T-helper 2 cell treated with Interferon-gamma antibody and Interleukin-4, amounts not matched to agents 5 μg/mL and 100 μg/mL, for 36 hours (primary cell): ENCODE measurements around the gene MCM3AP.
"Not testable (repeated sequence)": the region's sequence is repeated elsewhere in the genome, so short reads cannot be mapped to it uniquely, and the experiment has no call there.

Source experiments
- DNase-seq: peaks from one replicate; pipeline ENCODE4 v3.0.0; 2021; ENCODE audit warnings: low spot score
- H3K27ac Mint-ChIP-seq: one replicate; pipeline ENCODE4 v1.8.0; 2021; ENCODE audit warnings: mild to moderate bottlenecking, mixed read lengths
- H3K27me3 Mint-ChIP-seq: one replicate; pipeline ENCODE4 v1.8.0; 2021; ENCODE audit warnings: low read depth, mixed read lengths
- H3K36me3 Mint-ChIP-seq: one replicate; pipeline ENCODE4 v1.8.0; 2021; ENCODE audit warnings: low read depth, mixed read lengths
- H3K4me1 Mint-ChIP-seq: one replicate; pipeline ENCODE4 v1.8.0; 2021; ENCODE audit warnings: low read depth, mixed read lengths
- H3K4me3 Mint-ChIP-seq: one replicate; pipeline ENCODE4 v1.8.0; 2022; ENCODE audit warnings: mild to moderate bottlenecking, moderate library complexity, mixed read lengths
- H3K9me3 Mint-ChIP-seq: one replicate; pipeline ENCODE4 v1.8.0; 2021; ENCODE audit warnings: mixed read lengths

The MCM3AP gene

DNA sequence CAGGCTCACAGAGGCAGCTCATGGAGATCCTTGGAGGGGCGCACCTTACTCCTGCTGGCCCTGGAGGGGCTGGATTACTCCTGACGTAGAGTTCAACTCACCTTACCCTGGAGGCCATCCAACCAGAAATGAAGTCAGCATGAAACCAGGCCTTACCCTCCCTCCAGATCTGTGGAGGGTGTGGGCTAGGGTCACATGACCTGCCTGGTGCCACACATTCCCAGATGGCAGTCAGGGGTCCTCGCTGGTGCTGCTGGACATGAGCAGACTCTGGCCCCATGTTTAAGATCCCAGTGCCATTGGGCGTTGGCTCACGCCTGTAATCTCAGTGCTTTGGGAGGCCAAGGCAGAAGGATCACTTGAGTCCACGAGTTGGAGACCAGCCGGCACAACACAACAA, 33.8 kb upstream of the MCM3AP start:
- Mint-ChIP-seq H3K36me3 (peaks cover 34% of the 10 kb centered on the region), H3K27ac (no peak overlapping the region), H3K27me3 (no peaks in the 10 kb centered on the region), H3K4me1 (peaks cover 23% of the 10 kb centered on the region), H3K4me3 (no peak overlapping the region), H3K9me3 (no peaks in the 10 kb centered on the region)
- no peak for DNase-seq

DNA sequence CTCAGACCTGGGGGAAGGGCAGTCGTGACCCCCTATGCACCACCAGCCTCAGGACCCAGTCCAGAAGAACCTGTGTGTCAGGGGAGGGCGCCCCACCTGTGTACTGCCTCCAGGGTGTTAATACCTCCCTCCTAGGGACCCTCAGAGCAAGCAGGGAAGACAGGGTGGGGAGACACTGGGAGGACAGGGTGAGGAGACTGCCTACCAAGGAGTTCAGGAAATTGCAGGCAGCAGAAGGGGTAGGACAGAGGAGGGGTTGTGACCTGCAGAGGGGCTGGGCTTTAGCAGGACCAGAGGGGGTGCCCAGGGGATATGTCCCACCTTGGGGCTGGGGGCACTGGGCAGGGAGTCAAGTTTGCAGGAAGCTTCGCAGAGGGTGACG, 33.0 kb upstream of the MCM3AP start:
- DNase-seq, result no peak
- Mint-ChIP-seq H3K4me3 (no peak overlapping the region), H3K4me1 (peaks cover 23% of the 10 kb centered on the region), H3K27me3 (no peaks in the 10 kb centered on the region), H3K36me3 (peaks cover 37% of the 10 kb centered on the region), H3K9me3 (no peaks in the 10 kb centered on the region), H3K27ac (peak overlapping the region; percentile 55)

DNA sequence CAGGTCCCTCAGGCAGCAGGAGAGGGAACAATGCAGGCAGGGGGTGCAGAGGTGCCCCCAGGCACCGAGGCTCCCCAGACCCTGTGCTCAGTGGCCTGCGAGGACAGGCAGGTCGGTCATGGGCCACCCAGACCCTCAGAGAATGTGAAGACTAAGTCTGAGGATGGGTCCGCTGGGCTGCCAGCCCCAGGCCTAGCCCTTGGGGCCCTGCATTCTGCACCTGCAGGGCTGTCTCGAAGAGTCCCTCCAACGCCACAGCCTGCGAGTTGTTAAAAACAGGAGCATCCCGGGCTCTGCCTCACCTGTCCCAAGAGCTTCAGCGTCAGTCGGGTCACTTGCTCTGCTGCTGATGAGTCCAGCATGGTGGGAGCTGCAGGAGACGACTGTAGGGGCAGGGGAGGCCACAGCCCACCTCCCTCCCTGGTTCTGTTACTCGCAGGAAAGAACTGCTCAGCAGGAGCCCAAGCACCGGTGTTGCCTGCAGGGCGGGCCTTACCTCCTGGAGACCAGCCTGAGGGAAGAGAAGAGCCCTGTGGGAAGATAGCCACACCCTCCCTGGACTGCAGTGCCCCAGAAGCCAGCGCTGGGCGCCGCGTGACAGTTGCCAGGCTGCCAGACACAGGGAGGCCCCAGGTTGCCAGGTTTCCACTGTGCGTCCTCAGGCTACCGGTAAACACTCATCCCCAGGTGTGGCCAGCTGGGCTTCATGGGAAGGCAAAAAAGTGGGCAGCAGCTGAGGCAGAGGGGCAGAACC, 32.5 kb upstream of the MCM3AP start:
- Mint-ChIP-seq H3K27me3 (no peaks in the 10 kb centered on the region), H3K4me1 (peaks cover 23% of the 10 kb centered on the region)

DNA sequence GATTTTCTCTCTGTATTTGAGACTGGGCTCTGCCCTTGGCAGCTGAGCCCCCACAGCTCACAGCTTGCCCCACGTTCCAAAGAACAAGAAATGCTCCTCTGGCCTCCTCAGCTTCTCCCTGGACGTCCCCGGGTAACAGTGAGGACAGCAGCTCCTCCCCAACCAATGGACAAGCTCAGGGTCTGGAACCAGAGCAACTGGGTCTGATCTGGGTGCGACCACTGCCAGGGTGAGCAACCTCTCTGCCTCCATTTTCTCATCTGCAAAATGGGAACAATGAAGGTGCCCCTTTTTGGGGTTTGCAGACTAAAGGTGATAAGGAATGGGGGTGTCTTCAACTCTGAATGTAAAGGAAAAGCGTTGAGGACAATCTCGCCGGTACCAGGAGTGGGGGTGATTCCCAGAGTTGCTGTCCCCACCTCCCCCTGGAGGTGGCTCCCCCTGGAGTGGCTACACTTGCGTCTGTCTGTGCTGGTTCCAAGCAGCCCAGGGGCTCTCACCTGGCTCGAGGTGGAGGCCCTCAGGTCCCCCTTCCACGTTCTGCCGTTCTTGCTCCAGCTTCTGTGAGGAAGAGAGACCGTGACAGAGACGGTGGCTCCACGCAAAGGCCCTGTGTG, 31.4 kb upstream of the MCM3AP start:
- H3K36me3 Mint-ChIP-seq, result peaks cover 32% of the 10 kb centered on the region
- H3K27me3 Mint-ChIP-seq, result no peaks in the 10 kb centered on the region
- DNase-seq, result no peak
- H3K4me1 Mint-ChIP-seq, result peaks cover 19% of the 10 kb centered on the region
- H3K9me3 Mint-ChIP-seq, result no peaks in the 10 kb centered on the region
- no peak overlapping the region for H3K27ac Mint-ChIP-seq
- H3K4me3 Mint-ChIP-seq, result no peak overlapping the region

More for the DNA sequence above, 32.5 kb upstream of the MCM3AP start:
- no peaks in the 10 kb centered on the region for H3K9me3 Mint-ChIP-seq
- DNase-seq, result no peak
- no peak overlapping the region for H3K4me3 Mint-ChIP-seq
- peaks cover 35% of the 10 kb centered on the region for H3K36me3 Mint-ChIP-seq
- H3K27ac Mint-ChIP-seq, result no peak overlapping the region

DNA sequence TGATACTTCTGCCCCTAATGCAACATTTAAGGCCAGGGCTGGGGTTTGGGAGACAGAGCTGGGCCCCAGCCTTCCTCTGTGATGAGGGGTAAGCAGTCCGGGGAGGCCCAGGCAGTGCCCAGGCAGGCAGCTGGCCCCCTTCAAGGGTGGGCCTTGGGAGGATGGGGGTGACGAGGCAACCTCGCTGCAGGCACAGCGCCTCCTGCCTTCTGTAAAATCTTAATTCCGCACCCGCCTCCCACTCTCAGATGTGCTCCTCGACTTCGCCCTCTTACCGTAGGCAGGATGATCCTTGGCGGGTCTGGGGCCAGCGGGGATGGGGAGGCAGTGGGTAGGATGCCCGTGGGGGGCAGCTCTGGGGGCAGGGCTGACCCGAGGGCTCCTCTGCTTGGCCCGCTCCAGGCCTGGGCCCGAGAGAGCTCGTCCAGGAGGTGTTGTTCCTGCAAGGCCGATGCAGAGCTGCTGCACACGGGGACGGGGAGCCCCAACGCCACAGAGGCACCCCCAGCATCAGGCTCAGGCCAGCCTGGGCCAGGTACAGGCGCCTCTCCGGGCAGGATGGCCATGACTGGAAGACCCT, 29.1 kb upstream of the MCM3AP start:
- Mint-ChIP-seq H3K27me3 (no peaks in the 10 kb centered on the region), H3K9me3 (no peaks in the 10 kb centered on the region), H3K4me3 (no peak overlapping the region), H3K27ac (no peak overlapping the region), H3K36me3 (peaks cover 26% of the 10 kb centered on the region), H3K4me1 (peaks cover 5% of the 10 kb centered on the region)
- DNase-seq, result no peak

DNA sequence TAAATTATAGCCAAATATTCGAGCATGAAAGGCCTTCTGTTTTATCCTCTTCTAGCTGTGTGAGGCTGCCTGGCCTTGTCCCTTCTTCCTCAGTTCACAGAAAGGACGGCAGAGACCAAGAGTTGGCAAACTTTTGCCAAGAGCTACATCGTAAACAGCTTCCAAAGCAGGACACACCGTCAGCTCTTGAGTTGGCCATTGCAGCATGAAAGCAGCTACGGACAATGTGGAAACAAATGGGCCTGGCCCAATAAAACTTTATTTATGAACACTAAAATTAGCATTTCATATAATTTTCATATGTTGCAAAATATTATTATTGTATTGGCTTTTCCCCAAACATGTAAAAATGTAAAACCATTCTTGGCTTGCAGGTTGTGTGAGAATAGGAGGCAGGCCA, 27.5 kb upstream of the MCM3AP start:
- Mint-ChIP-seq H3K36me3 (peaks cover 32% of the 10 kb centered on the region), H3K4me1 (no peaks in the 10 kb centered on the region), H3K27ac (no peak overlapping the region), H3K4me3 (no peak overlapping the region), H3K9me3 (no peaks in the 10 kb centered on the region), H3K27me3 (no peaks in the 10 kb centered on the region)
- DNase-seq, result no peak

DNA sequence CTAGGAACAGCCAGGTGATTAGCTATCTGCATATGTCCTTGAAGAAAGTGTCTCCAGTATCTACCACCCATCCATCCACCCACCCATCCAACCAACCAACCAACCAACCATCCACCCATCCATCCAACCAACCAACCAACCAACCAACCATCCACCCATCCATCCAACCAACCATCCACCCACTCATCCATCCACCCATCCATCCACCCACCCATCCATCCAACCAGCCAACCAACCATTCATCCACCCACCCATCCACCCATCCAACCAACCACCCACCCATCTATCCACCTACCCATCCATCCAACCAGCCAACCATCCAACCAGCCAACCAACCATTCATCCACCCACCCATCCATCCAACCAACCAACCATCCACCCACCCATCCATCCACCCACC, 26.2 kb upstream of the MCM3AP start:
- Mint-ChIP-seq H3K27me3 (no peaks in the 10 kb centered on the region), H3K4me1 (no peaks in the 10 kb centered on the region)

DNA sequence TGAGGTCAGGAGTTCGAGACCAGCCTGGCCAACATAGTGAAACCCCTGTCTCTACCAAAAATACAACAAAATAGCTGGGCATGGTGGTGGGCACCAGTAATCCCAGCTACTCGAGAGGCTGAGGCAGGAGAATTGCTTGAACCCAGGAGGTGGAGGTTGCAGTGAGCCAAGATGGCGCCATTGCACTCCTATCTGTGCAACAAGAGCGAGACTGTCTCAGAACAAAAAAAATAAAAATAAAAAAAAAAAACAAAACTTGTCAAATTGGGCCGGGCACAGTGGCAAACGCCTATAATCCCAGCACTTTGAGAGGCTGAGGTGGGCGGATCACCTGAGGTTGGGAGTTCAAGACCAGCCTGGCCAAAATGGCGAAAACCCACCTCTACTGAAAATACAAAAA, 24.8 kb upstream of the MCM3AP start:
- not testable (repeated sequence) for DNase-seq, H3K27me3 Mint-ChIP-seq, H3K4me3 Mint-ChIP-seq, H3K27ac Mint-ChIP-seq, H3K9me3 Mint-ChIP-seq, H3K4me1 Mint-ChIP-seq
- peaks cover 35% of the 10 kb centered on the region for H3K36me3 Mint-ChIP-seq

More for the DNA sequence above, 26.2 kb upstream of the MCM3AP start:
- Mint-ChIP-seq H3K36me3 (peaks cover 39% of the 10 kb centered on the region), H3K27ac (no peak overlapping the region), H3K4me3 (no peak overlapping the region), H3K9me3 (no peaks in the 10 kb centered on the region)
- DNase-seq, result no peak

DNA sequence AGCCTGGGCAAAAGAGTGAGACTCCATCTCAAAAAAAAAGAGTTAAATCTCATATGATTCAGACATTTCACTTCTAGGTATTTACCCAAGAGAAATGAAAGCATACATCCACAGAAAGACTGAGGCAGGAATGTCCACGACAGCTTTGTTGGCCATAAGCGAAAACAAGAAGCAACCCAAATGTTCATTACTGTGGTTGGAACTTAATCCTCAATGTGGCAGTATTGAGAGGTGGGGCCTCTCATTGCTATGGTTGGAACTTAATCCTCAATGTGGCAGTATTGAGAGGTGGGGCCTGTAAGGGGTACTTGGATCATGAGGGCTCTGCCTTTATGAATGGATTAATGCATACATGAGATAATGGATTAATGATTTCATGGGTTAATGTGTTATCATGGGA, 23.0 kb upstream of the MCM3AP start:
- no peaks in the 10 kb centered on the region for H3K9me3 Mint-ChIP-seq
- H3K36me3 Mint-ChIP-seq, result peaks cover 42% of the 10 kb centered on the region
- no peak for DNase-seq
- H3K4me3 Mint-ChIP-seq, result no peak overlapping the region
- no peaks in the 10 kb centered on the region for H3K27me3 Mint-ChIP-seq
- no peak overlapping the region for H3K27ac Mint-ChIP-seq
- no peaks in the 10 kb centered on the region for H3K4me1 Mint-ChIP-seq

DNA sequence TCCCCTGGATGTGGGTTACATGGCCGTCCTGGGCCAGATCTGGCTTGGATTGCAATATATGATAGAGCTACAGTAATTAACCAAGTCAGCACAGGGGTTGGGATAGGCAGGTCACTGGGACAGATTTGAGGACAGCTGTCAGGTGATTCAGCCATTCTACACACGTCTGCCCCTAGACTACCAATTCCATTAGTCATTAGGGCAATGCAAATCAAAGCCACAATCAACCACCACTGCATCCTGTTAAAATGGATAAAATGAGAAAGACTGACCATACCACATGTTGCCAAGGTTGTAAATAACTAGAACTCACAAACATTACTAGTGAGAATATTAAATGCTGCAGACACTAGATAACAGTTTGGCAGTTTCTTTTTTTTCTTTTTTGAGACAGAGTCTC, 22.2 kb upstream of the MCM3AP start:
- Mint-ChIP-seq H3K4me1 (no peaks in the 10 kb centered on the region), H3K36me3 (peaks cover 44% of the 10 kb centered on the region), H3K4me3 (no peak overlapping the region), H3K27me3 (no peaks in the 10 kb centered on the region), H3K27ac (no peak overlapping the region), H3K9me3 (no peaks in the 10 kb centered on the region)
- DNase-seq, result no peak

DNA sequence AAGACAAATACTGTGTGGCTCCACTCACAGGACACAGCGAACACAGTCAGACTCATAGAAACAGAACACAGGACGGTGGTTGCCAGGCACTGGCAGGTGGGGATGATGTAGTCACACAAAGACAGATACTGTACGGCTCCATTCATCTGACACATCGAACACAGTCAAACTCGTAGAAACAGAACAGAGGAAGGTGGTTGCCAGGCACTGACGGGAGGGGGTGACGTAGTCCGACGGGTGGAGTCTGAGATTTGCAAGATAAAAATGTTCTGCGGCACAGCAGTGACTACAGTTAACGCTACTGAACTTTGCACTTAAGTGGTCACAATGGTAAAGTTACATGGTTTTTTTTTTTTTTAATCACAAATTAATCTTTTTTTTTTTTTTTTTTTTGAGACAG, 19.5 kb upstream of the MCM3AP start:
- H3K36me3 Mint-ChIP-seq, result peaks cover 41% of the 10 kb centered on the region
- no peaks in the 10 kb centered on the region for H3K9me3 Mint-ChIP-seq
- H3K27me3 Mint-ChIP-seq, result no peaks in the 10 kb centered on the region
- no peak overlapping the region for H3K27ac Mint-ChIP-seq
- no peak overlapping the region for H3K4me3 Mint-ChIP-seq
- no peaks in the 10 kb centered on the region for H3K4me1 Mint-ChIP-seq
- no peak for DNase-seq

DNA sequence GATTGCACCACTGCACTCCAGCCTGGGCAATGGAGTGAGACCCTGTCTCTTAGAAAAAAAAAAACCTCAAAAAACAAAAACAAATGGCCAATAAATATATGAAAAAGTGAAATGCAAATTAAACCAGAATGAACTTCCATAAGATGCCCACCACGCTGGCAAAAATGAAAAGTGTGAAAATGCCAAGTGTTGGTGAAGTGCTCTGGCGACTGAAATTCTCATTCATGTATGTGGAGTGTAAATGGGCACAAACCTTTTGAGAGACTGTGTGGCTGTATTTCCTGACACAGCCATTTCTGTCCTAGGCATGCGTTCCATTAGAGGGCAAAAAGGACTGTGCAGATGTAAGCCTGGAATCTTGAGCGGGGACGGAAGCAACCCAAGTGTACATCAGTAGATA, 19.0 kb upstream of the MCM3AP start:
- Mint-ChIP-seq H3K36me3 (peaks cover 46% of the 10 kb centered on the region), H3K27me3 (no peaks in the 10 kb centered on the region), H3K27ac (no peak overlapping the region), H3K4me3 (no peak overlapping the region), H3K4me1 (no peaks in the 10 kb centered on the region), H3K9me3 (no peaks in the 10 kb centered on the region)
- no peak for DNase-seq

DNA sequence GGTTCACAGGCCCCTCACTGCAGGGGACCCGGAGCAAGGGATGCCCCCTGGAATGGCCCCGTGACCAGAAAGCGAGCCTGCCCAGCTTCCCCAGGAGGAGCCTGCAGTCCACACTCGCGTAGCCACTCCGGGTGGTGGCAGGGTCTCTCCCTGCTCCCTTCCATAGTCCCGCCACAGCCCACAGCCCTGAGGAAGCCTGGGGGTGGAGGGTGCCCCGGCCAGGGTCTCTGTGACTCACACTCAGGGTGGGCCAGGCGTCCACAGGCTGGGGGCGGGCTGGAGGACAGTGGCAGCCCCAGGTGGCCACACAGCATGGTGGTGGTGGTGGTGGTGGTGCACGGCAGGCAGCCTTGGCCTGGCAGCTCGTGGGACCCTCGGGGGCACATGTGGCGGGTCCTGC, 16.3 kb upstream of the MCM3AP start:
- H3K9me3 Mint-ChIP-seq, result no peaks in the 10 kb centered on the region
- H3K27ac Mint-ChIP-seq, result no peak overlapping the region
- no peak for DNase-seq
- H3K4me3 Mint-ChIP-seq, result no peak overlapping the region
- H3K36me3 Mint-ChIP-seq, result peaks cover 40% of the 10 kb centered on the region
- no peaks in the 10 kb centered on the region for H3K27me3 Mint-ChIP-seq
- H3K4me1 Mint-ChIP-seq, result peaks cover 2% of the 10 kb centered on the region

DNA sequence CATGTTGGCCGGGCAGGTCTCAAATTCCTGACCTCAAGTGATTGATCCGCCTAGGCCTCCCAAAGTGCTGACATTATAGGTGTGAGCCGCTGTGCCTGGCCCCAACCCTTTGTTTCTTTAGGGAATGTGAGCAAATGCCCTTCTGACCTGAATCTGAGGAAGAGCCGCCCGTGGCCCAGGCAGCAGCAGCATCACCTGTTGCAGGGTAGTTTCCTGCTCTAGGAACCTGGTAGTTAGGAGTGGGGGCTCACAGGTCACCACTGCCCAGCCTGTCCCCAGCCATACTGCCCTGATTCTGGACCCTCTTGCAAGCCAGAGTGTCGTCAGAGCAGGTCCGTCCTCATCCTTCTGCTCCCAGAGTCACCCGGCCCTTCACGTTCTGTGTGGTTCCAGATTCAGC, 13.8 kb upstream of the MCM3AP start:
- no peak for DNase-seq
- Mint-ChIP-seq H3K27me3 (no peaks in the 10 kb centered on the region), H3K27ac (no peak overlapping the region), H3K4me3 (no peak overlapping the region), H3K36me3 (peaks cover 29% of the 10 kb centered on the region), H3K4me1 (peaks cover 10% of the 10 kb centered on the region), H3K9me3 (no peaks in the 10 kb centered on the region)
